HG03521 (cell line): Measurements from ENCODE around the gene FGFR3.
"Not testable (repeated sequence)": the region's sequence is repeated elsewhere in the genome, so short reads cannot be mapped to it uniquely, and the experiment has no call there.

Source experiments
- ATAC-seq: cut with Tn5 transposase; IDR thresholded peaks from one replicate; pipeline ENCODE4 v1.9.1; 2021; ENCODE audit warnings: mild to moderate bottlenecking, moderate library complexity; ENCODE audit not compliant: unreplicated experiment

Gene FGFR3

DNA sequence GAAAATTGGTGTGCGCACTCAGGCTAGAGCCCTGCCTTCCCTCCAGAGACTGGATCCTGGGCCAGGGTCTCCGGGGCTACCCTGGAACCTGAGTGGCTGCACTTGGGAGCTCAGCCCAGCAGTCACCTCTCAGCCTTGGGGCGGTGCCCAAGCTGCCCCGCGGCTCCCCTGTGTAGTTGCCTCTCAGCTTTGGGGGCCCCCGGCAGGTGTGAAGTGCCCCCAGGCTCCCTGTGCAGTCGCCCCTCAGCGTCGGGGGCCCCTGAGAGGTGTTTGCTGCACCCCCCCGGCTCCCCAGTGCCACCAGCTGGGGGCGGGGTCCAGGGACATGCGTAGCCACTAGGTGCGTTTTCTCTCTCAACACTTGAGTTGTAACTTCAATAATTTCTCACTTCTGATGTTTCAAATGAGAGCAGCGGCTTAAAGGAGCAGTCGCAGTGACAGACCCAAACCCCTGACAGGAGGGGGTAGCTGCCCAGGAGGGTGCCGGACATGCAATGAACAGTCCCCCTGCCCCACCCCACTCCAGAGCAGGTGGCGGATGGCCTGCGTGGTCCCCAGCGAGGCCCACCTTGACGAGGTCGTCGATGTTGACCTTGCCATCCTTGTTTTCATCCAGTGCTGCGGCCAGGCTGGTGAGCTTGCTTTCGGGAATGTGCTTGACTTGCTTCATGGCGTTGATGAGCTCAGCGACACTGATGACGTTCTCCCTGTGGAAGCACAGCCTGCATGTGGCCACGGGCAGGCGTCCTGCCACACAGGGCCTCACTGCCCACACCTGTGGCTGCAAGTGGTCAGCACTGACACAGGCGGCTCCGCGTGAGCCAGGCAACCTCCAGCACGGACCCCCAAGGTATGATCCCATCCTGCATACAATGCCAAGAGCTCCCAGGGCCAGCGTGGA is 22.3 kb downstream of the FGFR3 start:
- ATAC-seq, result no peak

DNA sequence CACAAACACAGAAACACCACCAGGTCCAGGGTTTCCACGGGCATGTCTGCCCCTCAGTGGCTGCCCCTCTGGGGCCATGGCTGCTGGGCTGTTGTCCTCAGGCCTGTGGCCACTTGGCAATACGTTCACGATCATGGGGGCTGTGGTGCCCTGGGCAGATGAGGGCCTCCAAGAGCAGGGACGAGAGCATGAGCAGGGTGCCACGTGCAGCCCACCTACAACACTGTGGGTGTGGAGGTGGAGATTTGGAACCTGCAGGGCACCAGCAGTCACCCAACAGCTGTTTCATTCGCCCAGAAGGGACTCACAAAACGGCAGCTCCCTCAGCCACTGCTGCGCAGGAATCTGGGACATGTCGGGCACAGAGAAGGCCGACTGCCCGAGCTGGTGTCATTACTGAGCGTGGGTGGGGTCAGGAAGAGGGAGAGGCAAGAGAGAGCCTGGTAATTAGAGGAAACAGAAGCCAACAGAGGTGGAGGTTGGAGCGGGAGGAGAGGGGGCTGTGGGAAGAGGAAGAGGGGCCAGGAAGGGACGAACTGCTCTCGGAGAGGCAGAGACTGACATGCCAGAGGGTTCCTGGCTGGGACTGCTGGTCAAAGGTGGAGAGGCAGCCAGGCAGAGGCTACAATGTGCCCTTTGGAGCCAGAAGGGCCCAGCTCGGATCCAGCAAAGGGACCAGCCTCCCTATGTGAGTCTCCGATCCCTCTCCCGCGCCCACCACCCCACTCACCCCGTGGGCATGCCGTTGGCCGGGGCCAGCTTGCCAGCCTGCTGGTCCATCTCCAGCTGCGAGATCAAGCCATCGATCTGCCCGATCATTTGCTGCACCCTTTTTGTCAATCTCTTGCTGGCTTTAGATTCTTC is 23.1 kb downstream of the FGFR3 start:
- ATAC-seq, result no peak

DNA sequence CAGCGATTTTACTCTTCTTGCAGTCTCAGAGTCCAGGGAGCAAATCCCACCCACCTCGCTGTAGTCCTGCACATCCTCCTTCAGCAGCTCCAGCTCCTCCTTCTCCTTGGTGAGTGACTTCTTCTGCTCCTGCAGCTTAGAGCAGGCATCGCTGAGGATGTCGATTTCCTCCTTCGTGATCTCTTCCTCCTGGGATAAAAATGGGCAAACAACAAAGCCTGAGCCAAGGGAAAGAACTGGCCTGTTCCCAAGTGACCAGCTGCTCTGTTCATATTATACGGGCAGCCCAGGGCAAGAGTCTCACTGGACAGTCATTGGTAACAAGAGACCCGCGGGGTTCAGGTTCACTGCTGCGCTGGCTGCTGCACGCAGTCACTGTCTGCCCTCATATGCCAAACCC is 26.2 kb downstream of the FGFR3 start:
- ATAC-seq, result no peak

DNA sequence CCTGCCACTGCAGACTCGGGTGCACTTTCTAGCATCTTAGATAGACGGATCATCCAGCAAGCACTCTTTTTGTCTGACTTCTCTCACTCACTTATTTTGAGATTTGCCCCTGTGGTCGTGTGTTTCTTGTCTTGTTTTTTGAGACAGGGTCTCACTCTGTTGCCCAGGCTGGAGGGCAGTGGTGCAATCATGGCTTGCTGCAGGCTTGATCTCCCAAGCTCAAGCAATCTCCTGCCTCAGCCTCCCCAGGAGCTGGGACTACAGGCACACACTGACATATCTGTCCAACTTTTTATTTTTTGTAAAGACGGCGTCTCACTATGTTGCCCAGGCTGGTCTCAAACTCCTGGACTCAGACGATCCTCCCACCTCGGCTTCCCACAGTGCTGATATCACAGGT is 26.7 kb downstream of the FGFR3 start:
- no peak for ATAC-seq

DNA sequence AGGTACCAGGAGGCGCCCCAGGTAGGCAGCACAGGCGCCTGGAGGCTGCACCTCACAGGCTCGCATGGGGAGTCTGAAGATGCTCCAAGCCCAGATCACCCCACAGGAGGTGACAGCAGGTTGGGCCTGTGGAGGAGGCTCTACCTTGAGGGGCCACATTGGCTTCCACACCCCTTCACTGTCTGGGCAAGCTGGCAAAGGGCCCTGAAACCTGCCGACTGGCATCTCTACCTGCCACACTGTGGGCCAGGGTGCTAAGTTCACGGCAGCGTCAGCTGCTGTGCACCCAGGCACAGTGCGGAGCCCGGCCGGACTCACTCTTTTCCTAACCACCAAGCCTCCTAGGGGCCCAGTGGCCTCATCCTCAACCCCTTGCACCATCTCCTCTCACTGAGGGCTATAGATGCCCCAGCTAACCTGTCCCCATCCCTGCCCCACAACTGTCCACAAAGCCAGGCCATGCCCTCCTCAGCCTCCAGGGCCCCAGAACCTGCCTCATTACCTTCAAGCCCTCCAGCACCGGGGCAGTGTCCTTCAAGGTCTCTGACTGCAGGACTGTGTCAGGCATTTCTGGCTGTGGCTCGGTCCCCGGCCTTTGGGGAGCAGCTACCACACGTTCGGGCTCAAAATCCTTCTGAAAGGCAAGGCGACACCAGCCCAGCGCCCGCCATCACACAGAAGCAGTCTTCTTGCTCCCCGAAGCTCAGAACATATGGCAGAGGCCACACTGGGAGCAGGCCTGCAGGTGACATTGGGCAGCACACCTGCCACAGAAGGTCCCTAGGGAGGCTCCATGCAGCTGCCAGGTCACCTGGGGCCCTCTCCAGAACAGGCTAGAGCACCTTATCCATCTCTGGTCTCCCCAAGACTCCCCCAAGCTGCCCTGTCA is 28.8 kb downstream of the FGFR3 start:
- no peak for ATAC-seq

DNA sequence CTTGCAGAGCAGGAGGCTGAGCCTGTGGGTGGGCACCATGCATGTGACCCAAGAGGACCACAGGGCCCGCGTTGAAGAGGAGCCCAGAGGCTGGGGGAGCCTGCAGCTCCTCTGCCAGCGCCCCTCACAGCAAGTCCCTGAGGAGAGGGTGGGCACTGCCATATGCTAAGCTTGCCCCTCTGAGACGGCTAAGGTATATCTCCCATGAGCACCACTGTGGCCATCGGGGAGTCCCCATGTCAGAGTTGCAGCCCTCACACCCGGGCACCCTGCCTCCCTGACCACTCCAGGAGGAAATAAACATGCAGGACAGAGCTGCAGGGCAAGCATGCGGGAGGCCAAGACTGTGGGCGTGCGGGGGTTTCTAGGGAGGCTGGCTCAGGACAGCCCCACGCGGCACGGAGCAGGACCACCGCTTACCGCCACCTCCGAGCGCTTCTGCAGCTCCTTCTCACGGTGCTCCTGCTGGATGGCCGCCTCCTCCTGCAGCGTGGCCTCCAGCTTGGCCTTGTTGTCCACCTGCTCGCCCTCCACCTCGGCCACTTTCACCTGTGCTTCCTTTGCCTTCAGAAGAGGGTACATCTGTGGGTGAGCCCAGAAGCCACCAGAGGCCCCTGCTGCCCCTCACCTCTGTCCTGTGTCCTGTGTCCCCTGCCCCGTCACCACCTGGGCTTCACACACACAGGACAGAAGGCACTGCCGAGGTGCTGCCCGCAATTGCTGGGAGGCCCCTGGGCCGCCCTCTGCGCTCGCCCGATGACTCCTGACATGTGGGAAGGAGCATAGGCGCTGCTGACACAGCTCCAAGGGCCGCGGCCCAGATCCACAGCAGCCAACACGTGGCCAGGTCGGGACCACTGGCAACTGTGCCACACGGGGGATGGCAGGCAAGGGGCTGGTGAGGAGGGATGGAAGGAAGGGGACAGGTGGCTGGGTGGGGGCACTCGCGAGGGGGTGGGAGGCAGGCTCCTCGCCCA is 29.8 kb downstream of the FGFR3 start:
- no peak for ATAC-seq

DNA sequence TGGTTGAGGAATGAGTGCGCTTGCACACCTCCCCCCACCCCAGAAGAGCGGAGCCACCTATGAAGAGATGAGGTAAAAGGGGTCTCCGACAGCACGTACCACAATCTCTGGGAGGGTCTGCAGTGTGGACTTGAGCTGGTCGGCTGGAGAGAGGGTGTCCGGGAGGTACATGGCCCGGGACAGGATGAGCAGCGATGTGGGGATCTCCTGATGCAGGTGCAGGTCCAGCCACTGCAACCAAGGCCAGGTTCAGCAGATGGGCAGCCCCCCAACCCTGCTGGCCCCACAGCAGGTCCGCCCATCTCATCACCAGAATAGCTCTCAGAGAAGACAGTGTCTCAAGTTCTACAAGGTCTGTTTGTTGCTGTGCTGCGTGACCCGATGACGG is 30.4 kb downstream of the FGFR3 start:
- no peak for ATAC-seq

DNA sequence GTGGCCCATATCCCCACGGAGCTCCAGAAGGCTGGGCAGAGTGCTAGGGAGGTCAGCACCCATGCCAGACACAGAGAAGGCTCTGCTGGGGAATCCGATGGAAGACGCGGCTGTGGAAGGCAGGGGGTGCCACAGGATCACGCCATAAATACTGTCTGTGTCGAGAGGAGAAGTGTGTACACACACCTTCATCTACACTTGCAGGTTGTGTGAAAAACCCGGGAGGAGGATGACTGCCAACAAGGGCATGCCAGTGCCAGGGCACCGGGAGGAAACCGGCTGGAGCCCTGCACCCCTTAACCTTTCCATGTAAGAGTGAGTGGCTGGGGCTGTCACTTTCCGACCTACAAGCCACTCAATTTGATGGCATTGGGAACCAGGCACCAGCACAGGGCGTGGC is 31.7 kb downstream of the FGFR3 start:
- ATAC-seq, result no peak

DNA sequence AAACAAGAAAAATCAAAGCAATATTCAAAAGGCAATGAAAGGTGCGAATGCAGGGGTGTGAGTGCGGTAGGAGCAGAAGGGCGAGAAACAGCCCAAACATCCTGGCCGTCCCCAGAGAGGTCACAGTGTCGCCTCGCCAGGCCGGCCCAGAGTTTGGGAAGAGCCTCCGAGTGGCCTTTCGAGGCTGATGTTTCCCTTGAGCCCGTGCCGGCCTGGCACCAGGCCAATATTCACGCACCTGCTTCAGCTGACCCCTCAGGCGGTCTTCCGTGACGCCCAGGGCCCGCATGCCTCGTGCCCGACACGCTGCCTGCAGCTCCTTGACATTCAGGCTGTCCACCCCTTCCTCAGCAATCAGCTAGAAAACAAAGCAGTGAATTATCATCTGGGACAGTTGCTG is 32.2 kb downstream of the FGFR3 start:
- no peak for ATAC-seq

DNA sequence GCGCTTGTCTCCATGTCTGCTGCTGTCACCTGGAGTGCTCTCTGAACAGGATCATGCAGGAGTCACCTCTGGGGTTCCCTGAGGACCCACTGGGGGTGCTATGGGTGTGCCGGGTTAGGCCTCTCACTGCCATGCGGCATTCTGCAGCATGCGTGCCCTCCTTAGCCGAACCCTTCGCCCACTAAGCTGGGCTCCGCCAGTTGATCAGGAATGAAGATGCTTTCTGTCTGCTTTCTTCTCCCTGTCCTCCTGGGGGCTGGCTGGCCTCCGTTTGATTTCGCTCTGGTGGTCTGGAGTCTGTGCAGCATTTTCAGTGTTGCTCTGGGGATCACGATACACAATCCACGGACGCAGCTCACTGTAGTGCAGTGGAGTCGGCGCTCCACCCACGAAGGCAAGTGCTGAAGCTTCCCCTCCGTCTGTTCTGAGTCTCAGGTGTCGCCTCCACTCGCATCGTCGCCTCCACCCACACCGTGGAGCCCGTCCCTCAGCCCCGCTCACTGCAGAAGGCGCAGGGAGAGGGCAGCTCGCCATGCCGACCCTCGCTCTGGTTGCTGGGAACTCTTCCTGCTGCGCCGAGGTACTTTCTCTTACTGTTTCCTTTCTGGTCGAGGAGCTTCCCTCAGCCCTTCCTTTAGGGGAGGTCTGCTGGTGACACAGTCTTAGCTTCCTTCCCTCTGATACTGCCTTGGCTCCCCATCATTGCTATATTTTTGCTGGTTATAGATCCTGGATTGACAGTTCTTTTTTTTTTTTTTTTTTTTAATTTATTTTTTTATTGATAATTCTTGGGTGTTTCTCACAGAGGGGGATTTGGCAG is 33.6 kb downstream of the FGFR3 start:
- ATAC-seq, result no peak

DNA sequence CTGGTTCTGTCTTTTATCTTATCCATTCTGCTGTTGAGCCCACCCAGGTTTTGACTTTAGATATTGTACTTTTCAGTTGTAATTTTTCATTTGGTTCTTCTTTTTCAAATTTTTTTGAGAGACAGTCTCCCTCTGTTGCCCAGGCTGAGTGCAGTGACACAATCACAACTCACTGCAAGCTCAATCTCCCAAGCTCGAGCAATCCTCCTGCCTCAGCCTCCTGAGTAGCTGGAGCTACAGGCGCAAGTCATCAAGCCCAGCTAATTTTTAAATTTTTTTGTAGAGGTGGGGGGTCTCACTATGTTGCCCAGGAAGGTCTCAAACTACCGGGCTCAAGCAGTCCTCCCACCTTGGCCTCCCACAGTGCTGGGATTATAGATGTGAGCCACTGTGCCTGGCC is 37.1 kb downstream of the FGFR3 start:
- ATAC-seq, result no peak

DNA sequence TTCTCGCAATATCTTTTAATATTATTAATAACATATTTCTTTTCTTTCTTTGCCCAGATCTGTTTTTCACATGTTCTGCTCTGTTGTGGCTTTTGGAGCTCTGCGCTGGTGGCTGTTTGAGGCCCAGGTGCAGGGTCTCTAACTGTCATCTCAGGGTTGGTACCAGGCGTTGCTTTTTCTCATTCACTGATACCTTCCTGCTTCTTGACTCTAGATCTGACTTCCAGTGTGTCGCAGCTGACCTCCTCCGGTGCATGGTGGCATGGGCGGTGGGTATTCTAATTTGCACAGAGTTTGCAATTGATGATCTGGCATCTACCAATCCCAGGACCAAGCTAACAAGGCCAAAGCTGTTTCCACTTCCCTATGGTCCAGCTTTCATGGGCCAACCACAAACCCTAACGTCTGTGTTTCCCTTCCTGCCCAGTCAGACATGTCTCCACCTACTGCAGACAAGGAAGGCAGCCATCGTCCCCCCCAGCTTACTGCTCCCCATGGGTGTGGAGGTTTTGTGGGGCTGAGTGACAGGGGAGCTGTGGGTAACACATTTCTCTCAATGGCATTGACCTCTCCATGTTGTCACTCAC is 37.6 kb downstream of the FGFR3 start:
- no peak for ATAC-seq

DNA sequence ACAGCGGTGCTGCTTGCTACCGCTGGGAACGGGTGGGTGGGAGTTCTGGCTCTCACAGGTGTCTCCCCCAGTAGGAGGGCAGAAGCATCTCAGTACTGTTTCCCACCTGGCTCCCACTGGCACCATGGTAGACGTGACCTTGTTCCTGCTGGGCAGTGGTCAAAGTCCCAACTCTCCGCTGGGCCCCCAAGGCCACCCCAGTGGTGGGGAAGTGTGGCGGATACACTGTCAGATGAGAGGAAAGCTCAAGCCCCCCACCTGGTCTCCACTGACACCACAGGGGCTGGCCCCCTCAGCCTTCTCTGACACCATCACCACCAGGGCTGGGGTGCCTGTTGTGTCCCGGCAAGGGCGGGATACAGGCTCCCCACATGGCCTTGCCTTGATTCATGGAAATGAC is 38.2 kb downstream of the FGFR3 start:
- no peak for ATAC-seq

DNA sequence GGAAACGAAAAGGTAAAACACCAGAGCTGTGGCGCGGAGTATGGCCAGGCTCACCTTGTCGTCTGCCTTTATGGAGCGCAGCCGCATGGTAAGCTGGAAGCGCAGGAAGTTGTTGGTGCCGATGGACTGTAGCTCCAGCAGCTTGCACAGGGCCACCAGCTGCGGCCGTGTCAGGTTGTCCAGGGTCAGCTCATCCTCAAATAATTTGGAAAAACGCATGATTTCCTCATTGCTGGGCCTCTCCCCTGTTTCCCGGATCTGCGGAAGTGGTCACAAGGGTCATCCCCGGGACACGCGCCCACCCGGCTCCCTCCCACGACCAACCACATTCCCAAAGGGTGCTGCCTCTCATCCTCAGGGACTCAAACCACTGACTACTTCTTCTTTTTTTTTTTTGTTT is 39.6 kb downstream of the FGFR3 start:
- ATAC-seq, result no peak

DNA sequence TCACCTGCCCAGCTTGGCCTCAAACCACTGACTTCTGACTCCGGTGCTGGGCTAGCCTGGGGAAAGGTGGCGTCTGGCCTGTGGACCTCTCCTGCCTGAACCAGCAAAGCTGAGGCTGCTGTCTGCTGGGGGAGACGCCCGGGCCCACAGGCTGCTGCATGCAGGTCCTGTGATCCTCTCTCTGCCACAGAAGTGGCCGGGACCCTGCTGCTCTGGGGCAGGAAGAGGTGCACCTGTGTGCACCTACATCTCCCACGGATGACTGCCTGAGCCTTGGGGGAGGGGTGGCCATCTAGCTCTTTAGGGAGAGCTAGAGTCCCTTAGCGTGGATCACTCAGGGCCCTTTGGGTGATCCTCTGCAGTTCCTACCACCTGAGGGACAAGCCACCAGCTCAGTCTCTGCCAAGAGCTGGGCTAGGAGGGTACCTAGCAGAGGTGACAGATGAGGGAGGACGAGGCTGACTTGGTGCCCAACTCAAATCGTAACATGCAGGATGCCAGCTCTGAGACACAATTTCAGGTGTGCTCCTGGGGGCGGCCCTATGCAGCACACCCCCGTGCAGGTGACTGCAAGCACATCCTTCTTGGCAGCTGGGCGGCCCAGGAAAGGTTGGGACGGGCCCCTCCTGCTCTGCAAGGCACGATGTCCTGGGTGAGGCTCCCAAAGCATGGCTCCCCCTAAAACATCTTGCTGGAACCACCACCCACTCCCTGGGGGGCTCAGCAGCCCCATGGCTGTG is 40.4 kb downstream of the FGFR3 start:
- peak; percentile 12 for ATAC-seq

DNA sequence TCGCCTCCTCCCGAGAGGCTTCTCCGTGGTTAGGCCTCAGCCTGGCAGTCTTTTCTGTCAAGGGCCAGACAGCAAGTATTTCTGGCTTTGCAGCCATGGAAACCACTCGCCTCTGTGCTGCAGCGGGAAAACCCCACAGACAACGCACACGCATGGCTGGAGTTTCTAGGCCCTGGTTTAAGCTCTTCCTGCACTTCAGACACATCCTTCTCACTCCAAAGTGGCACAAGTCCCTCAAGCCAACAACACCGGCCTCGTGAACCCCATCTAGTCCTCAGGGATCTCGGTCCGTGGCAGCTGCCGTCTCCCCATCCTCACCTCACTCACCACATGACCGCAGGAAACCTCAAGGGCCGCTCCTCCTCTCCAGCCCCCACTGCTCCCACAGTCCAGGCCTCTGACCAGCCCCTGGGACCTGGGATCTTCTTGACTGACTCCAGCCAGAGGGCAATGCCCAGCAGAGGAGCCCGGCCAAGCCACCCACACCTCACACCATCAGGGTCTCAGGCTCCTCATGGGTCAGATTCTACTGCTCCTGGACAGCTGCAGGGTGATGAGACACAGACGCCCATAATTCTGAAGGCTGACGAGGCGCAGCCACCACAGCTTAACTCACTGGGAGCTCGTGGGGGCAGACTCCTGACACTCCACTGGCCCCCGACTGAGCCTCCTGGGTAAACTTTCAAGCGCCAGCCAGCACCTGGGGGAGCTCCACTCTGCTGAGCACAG is 41.1 kb downstream of the FGFR3 start:
- peak; percentile 66 for ATAC-seq

DNA sequence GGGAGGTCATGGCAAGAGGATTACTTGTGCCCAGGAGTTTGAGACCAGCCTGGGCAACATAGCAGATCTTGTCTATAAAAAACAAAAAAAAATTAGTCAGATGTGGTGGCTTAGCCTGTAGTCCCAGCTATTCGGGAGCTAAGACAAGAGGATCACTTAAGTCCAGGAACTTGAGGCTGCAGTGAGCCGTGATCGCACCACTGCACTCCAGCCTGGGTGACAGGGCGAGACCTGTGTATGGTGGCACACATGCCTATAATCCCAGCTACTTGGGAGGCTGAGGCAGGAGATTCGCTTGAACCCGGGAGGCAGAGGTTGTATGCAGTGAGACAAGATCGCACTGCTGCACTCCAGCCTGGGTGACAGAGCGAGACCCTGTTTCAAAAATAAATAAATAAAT is 42.7 kb downstream of the FGFR3 start:
- not testable (repeated sequence) for ATAC-seq
